Lower leg skin (tissue), 4 donors: ENCODE measurements around the gene CTDNEP1. TPM values are rescaled to one million over a fixed set of nuclear protein-coding genes. Genes with fewer than 3 reads are reported as not detected.

Experiments used
- DNase-seq, 2 donors: peaks; one replicate each; pipeline ENCODE4 v3.0.0-alpha.2; 2019; ENCODE audit warnings: low spot score in 2 of 2
- H3K4me3 ChIP-seq: fragments of 200-600 bp; sonication (generic); 2 replicates; pipeline ENCODE4 v1.5.1; 2017; ENCODE audit warnings: mild to moderate bottlenecking, low read depth; ENCODE audit not compliant: poor library complexity, severe bottlenecking
- CTCF ChIP-seq, 3 donors: fragments of 450-650 bp; IDR thresholded peaks; one replicate each; pipeline ENCODE4 v1.5.1; 2016; ENCODE audit warnings: antibody characterized with exemption in 3 of 3, mild to moderate bottlenecking in 3 of 3, moderate library complexity in 2 of 3
- POLR2A ChIP-seq, 2 donors: fragments of 450-650 bp; IDR thresholded peaks; one replicate each; pipeline ENCODE4 v1.6.1; 2016 to 2017; ENCODE audit warnings: antibody characterized with exemption in 2 of 2, mild to moderate bottlenecking in 1 of 2, moderate library complexity in 1 of 2
- WGBS, 2 donors: methylation state at CpG; one replicate each; pipeline ENCODE4 v1.1.5; 2018; 5-methylcytosine and 5-hydroxymethylcytosine counted together
- intact Hi-C: fragments of 100-400 bp; cut with DNase I; formaldehyde crosslinking; loops from one replicate; pipeline ENCODE4 v1.15.0; 2023; ENCODE audit warnings: low total_unique reads
- total RNA-seq, 4 donors: library from RNA; depleted of rRNA; stranded (reverse); fragments of >200 nt; gene quantifications; one replicate each; pipeline ENCODE4 v1.1.0, GENCODE V29; 2016

The CTDNEP1 gene
- total RNA-seq, 4 donors from 2014 or later, result 55.3 to 79.2 (median 70.4) TPM

- H3K4me3 ChIP-seq, result peak within 1 kb of the TSS; percentile 29
- WGBS, 2 donors, result 0 to 1% methylated on average over 40 to 47 of the region's 71 CpGs
- TF ChIP-seq CTCF (IDR thresholded peaks at IDR 0.05) (no peak), POLR2A (IDR thresholded peaks at IDR 0.05) (no peak)
- DNase-seq, result peak; percentile 92 to 98
- intact Hi-C loops, result loop anchor here (2.0 kb wide), 1 partner anchor 61 kb away; no protein-coding TSS in a partner anchor
Measured at GRCh38 chr17:7281074-7281952, 29.8 kb upstream of the CTDNEP1 start, which contains the start of gene SLC2A4. TSS of gene SLC2A4 (plus strand) at chr17:7281718. CDS start at chr17:7281935, 217 bp downstream.

GRCh38 chr17:7280519-7281073 is 29.1 kb upstream of the CTDNEP1 start:
- intact Hi-C loops, result loop anchor here (2.0 kb wide), 1 partner anchor 62 kb away; no protein-coding TSS in a partner anchor

GRCh38 chr17:7279448-7279847 is 27.9 kb upstream of the CTDNEP1 start:
- intact Hi-C loops, result no loop called here
- no peak for DNase-seq
- WGBS, 2 donors, result 78 to 81% methylated on average over 8 of the region's 8 CpGs
- no peak for TF ChIP-seq CTCF (IDR thresholded peaks at IDR 0.05)
- no peak for TF ChIP-seq POLR2A (IDR thresholded peaks at IDR 0.05)
- no peak overlapping the region for H3K4me3 ChIP-seq

More at GRCh38 chr17:7280519-7281073, 29.1 kb upstream of the CTDNEP1 start:
- DNase-seq, result peak; percentile 69 to 96
- TF ChIP-seq POLR2A (IDR thresholded peaks at IDR 0.05), result no peak
- TF ChIP-seq CTCF (IDR thresholded peaks at IDR 0.05), result peak in 1 of 3 donors; percentile 98
- 0 to 1% methylated on average over 29 of the region's 29 CpGs for WGBS, 2 donors
- H3K4me3 ChIP-seq, result peak overlapping the region; percentile 6

- no peak overlapping the region for H3K4me3 ChIP-seq
- intact Hi-C loops, result no loop called here
- 64 to 70% methylated on average over 1 of the region's 1 CpG for WGBS, 2 donors
Measured at GRCh38 chr17:7266784-7267183, 15.2 kb upstream of the CTDNEP1 start.

GRCh38 chr17:7263801-7264078 is 12.2 kb upstream of the CTDNEP1 start:
- WGBS, 2 donors, result 48 to 54% methylated on average over 4 of the region's 4 CpGs
- intact Hi-C loops, result no loop called here
- no peak overlapping the region for H3K4me3 ChIP-seq
- no peak for DNase-seq
- TF ChIP-seq POLR2A (IDR thresholded peaks at IDR 0.05), result no peak
- TF ChIP-seq CTCF (IDR thresholded peaks at IDR 0.05), result no peak

More at GRCh38 chr17:7266784-7267183, 15.2 kb upstream of the CTDNEP1 start:
- no peak for DNase-seq
- TF ChIP-seq CTCF (IDR thresholded peaks at IDR 0.05) (no peak), POLR2A (IDR thresholded peaks at IDR 0.05) (no peak)
